Mesothelial cell of epicardium (in vitro differentiated cells): ENCODE results near the gene USP47. TPM values are rescaled to one million over a fixed set of nuclear protein-coding genes. Genes with fewer than 3 reads are reported as not detected.

Experiments used
- DNase-seq, 2 experiments: peaks; one replicate each; pipeline ENCODE4 v3.0.0; 2021; ENCODE audit warnings: low spot score in 2 of 2; ENCODE audit not compliant: unreplicated experiment in 2 of 2
- H3K27ac Mint-ChIP-seq: 2 replicates; pipeline ENCODE4 v1.8.0; 2021; ENCODE audit warnings: mixed read lengths
- H3K27me3 Mint-ChIP-seq: 2 replicates; pipeline ENCODE4 v1.8.0; 2021; ENCODE audit warnings: low read depth, mixed read lengths
- H3K36me3 Mint-ChIP-seq: 2 replicates; pipeline ENCODE4 v1.8.0; 2021; ENCODE audit warnings: mixed read lengths
- H3K4me1 Mint-ChIP-seq: 2 replicates; pipeline ENCODE4 v1.8.0; 2021; ENCODE audit warnings: mixed read lengths
- H3K4me3 Mint-ChIP-seq: 2 replicates; pipeline ENCODE4 v1.8.0; 2021; ENCODE audit warnings: mild to moderate bottlenecking, moderate library complexity, mixed read lengths
- H3K9me3 Mint-ChIP-seq: 2 replicates; pipeline ENCODE4 v1.8.0; 2021; ENCODE audit warnings: mixed read lengths
- total RNA-seq: library from RNA; stranded (reverse); gene quantifications from 3 replicates; pipeline ENCODE4 v1.2.1, GENCODE V29; 2021
- TF ChIP-seq, protein P1 (sequence below): fragments of 200-600 bp; sonication (generic); IDR thresholded peaks from one replicate; pipeline ENCODE4 v1.5.0; 2021; ENCODE audit warnings: antibody characterized with exemption; ENCODE audit not compliant: unreplicated experiment

The USP47 gene
- total RNA-seq, 1 donor from 2014 or later = 68.1 TPM

DNA sequence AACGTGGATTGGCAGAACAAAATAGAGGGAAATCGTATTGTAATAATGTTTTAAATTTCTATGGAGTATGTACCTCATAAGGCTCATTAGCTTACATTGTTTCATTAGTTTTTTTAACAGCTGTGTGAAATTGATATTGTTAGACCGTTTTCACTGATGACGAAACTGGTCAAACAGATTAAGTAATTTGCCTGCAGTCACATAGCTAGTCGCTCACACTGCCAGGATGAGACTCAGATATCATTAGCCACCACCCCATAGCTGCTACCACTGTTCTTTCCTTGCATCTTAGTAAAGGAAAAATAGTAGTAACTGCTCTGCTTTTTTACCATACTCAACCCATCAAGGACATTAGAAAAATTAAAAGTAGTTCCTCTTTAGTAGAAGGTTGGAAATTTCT lies 102.7 kb downstream of the USP47 start:
- no peaks in the 10 kb centered on the region for H3K27me3 Mint-ChIP-seq
- DNase-seq = no peak
- peaks cover 5% of the 10 kb centered on the region for H3K4me1 Mint-ChIP-seq
- H3K27ac Mint-ChIP-seq = no peak overlapping the region
- TF ChIP-seq, protein P1, sequence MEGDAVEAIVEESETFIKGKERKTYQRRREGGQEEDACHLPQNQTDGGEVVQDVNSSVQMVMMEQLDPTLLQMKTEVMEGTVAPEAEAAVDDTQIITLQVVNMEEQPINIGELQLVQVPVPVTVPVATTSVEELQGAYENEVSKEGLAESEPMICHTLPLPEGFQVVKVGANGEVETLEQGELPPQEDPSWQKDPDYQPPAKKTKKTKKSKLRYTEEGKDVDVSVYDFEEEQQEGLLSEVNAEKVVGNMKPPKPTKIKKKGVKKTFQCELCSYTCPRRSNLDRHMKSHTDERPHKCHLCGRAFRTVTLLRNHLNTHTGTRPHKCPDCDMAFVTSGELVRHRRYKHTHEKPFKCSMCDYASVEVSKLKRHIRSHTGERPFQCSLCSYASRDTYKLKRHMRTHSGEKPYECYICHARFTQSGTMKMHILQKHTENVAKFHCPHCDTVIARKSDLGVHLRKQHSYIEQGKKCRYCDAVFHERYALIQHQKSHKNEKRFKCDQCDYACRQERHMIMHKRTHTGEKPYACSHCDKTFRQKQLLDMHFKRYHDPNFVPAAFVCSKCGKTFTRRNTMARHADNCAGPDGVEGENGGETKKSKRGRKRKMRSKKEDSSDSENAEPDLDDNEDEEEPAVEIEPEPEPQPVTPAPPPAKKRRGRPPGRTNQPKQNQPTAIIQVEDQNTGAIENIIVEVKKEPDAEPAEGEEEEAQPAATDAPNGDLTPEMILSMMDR = no peak
- no peaks in the 10 kb centered on the region for H3K9me3 Mint-ChIP-seq
- no peak overlapping the region for H3K4me3 Mint-ChIP-seq
- peaks cover 39% of the 10 kb centered on the region for H3K36me3 Mint-ChIP-seq

DNA sequence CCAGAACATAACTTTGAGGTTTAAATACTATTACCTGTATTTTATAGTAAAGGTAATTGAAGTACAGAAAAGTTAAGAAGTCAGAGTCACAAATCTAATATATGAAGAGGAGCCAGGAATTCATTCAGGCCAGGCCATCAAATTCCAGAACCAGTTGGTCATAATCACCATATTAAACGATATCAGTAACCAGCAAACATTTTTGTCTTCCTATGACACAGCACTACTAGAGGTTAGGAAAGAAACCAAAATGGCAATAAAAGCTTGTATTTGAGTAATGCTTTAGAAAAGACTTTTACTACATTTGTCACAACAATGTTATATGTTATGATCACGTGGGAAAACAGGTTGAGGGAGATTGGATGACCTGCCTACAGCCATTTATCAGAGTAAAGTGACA lies 104.4 kb downstream of the USP47 start:
- Mint-ChIP-seq H3K4me1 (peaks cover 3% of the 10 kb centered on the region), H3K27ac (no peak overlapping the region), H3K9me3 (no peaks in the 10 kb centered on the region)

DNA sequence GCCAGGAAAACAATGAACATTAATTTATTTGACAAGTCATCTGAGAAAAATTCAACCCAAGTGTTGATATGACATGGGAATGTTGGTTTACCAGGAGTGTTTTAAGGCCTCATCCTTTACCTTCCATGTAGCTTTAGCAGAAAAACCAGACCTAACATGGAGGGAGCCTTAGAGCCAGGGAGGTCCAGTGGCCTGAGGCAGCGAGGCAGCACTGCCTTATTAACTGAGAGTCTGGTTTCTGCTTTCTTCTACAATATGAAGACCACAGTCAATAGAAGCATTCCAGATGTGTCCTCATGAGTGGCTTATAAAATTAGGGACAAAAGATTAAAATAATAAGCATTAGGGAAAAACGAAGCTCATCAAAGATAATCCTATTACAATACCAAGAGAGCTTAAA lies 105.1 kb downstream of the USP47 start:
- TF ChIP-seq, protein P1 = no peak
- no peak overlapping the region for H3K27ac Mint-ChIP-seq
- no peak overlapping the region for H3K4me3 Mint-ChIP-seq
- no peaks in the 10 kb centered on the region for H3K9me3 Mint-ChIP-seq
- no peaks in the 10 kb centered on the region for H3K27me3 Mint-ChIP-seq
- H3K4me1 Mint-ChIP-seq = peaks cover 3% of the 10 kb centered on the region
- no peak for DNase-seq
- peaks cover 52% of the 10 kb centered on the region for H3K36me3 Mint-ChIP-seq

More for the DNA sequence above, 104.4 kb downstream of the USP47 start:
- no peak for DNase-seq
- TF ChIP-seq, protein P1 = no peak
- Mint-ChIP-seq H3K36me3 (peaks cover 49% of the 10 kb centered on the region), H3K27me3 (no peaks in the 10 kb centered on the region), H3K4me3 (no peak overlapping the region)

DNA sequence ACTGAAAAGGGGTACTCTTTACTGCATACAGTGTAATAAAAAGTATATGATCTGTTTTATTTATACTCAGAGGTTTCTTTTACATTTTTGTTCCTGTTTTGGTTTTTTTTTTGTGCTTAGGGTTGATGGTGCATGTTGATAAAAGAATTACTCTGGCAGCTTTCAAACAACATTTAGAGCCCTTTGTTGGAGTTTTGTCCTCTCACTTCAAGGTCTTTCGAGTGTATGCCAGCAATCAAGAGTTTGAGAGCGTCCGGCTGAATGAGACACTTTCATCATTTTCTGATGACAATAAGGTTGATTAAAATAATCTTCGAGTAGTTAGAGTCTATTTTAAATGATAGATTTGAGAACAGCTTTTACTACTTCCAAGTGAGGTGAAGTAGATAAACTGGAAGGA lies 106.1 kb downstream of the USP47 start:
- H3K4me3 Mint-ChIP-seq = no peak overlapping the region
- TF ChIP-seq, protein P1 = no peak
- no peak for DNase-seq
- no peaks in the 10 kb centered on the region for H3K27me3 Mint-ChIP-seq
- peaks cover 3% of the 10 kb centered on the region for H3K4me1 Mint-ChIP-seq
- H3K36me3 Mint-ChIP-seq = peaks cover 54% of the 10 kb centered on the region
- H3K27ac Mint-ChIP-seq = no peak overlapping the region
- no peaks in the 10 kb centered on the region for H3K9me3 Mint-ChIP-seq

DNA sequence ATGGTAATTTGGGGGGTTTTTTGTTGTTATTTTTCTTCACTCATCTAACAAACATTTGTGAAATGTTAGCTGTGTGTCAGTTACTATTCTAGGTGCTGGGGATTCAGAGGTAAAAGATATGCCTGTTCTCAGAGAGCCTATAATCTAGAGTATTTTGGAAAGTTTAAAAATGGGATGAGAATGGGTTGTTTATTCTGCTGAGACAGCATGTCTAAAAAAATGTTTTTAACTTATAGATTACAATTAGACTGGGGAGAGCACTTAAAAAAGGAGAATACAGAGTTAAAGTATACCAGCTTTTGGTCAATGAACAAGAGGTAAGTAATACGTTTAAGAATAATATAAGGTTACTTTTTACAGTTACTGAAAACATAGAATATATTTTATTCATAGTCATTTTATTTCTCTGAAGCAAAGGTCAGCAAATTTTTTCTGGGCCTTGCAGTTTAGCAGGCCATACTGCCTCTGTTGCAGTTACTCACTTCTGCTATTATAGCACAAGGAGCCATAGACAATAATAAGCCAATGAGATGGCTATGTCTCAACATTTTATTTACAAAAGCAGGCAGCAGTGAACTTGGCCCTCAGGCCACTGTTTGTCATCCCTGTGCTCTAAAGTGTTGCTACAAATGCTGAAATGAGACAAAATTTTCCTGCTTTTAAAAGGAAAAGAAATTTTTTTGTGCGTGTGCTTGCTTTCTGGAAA lies 106.6 kb downstream of the USP47 start:
- Mint-ChIP-seq H3K9me3 (no peaks in the 10 kb centered on the region), H3K4me3 (no peak overlapping the region), H3K27me3 (no peaks in the 10 kb centered on the region), H3K4me1 (peaks cover 1% of the 10 kb centered on the region), H3K36me3 (peaks cover 57% of the 10 kb centered on the region), H3K27ac (no peak overlapping the region)
- DNase-seq = no peak
- TF ChIP-seq, protein P1 = no peak
